ENCODE measurements around the gene STRADA. TPM values are rescaled to one million over a fixed set of nuclear protein-coding genes. Genes with fewer than 3 reads are reported as not detected.

STRADA gene
- total and polyA plus RNA-seq, 2 of the 8 experiments (the other 6 are each of a cell fraction or from before 2014, with no cell fraction given), result 35.6 to 43.3 TPM

GRCh38 chr17:63741408-63742173 lies at the start of gene STRADA (continued):
- TF ChIP-seq E2F6 (IDR thresholded peaks at IDR 0.05) (peak; percentile 94), EZH2 (IDR thresholded peaks at IDR 0.05; ENCODE audit: low read depth, low read length, severe bottlenecking) (no peak), CTCF (IDR thresholded peaks at IDR 0.05; ENCODE audit: control extremely low read depth in 1 of 3, insufficient read depth in 1 of 3, low read depth in 1 of 3, low read length in 3 of 3) (no peak), FOSL1 (IDR thresholded peaks at IDR 0.05; ENCODE audit: insufficient read depth, low read depth, low read length) (0 out of 2 replicates have a peak, but pooled peaks have one; percentile 60), RBBP5 (IDR thresholded peaks at IDR 0.05; ENCODE audit: borderline replicate concordance, low read depth, low read length) (peak; percentile 70)

All from H1 (cell line).